GM06990 (cell line): Measurements from ENCODE around the gene NUP50.

Source experiments
- DNase-seq: peaks from one replicate; pipeline ENCODE4 v3.0.0-alpha.2; 2011; ENCODE audit not compliant: insufficient read length; ENCODE audit errors: extremely low read depth
- H3K27me3 ChIP-seq: replicated peaks from 2 replicates; pipeline ENCODE4 v1.6.0; 2011; ENCODE audit warnings: low read length; ENCODE audit not compliant: control insufficient read depth, insufficient read depth
- H3K36me3 ChIP-seq: 2 replicates; pipeline ENCODE4 v1.5.1; 2011; ENCODE audit warnings: low read length; ENCODE audit not compliant: control insufficient read depth, insufficient read depth
- H3K4me3 ChIP-seq: replicated peaks from 2 replicates; pipeline ENCODE4 v1.5.1; 2011; ENCODE audit warnings: low read depth, mild to moderate bottlenecking, control low read depth, low read length
- CTCF ChIP-seq: IDR thresholded peaks from 2 replicates; pipeline ENCODE4 v1.5.1; 2011; ENCODE audit warnings: low read length, control low read depth, mild to moderate bottlenecking, inconsistent platforms; ENCODE audit not compliant: insufficient read depth, poor library complexity, severe bottlenecking

The NUP50 gene

GRCh38 chr22:45211848-45212247, 48.1 kb downstream of the NUP50 start:
- no peak for DNase-seq
- Histone ChIP-seq H3K4me3 (no peak overlapping the region), H3K27me3 (no peaks in the 10 kb centered on the region), H3K36me3 (peaks cover 15% of the 10 kb centered on the region)
- no peak for TF ChIP-seq CTCF

- H3K27me3 ChIP-seq, result no peaks in the 10 kb centered on the region
- DNase-seq, result no peak
- H3K36me3 ChIP-seq, result peaks cover 15% of the 10 kb centered on the region
- no peak overlapping the region for H3K4me3 ChIP-seq
- TF ChIP-seq CTCF, result no peak
Measured at GRCh38 chr22:45212306-45212709, 48.6 kb downstream of the NUP50 start.

GRCh38 chr22:45212992-45213751, 49.4 kb downstream of the NUP50 start:
- no peak overlapping the region for H3K4me3 ChIP-seq

GRCh38 chr22:45216133-45217003, 52.6 kb downstream of the NUP50 start:
- no peak overlapping the region for H3K4me3 ChIP-seq
- no peaks in the 10 kb centered on the region for H3K27me3 ChIP-seq
- peaks cover 5% of the 10 kb centered on the region for H3K36me3 ChIP-seq
- DNase-seq, result no peak
- TF ChIP-seq CTCF, result no peak

More at GRCh38 chr22:45212992-45213751, 49.4 kb downstream of the NUP50 start:
- Histone ChIP-seq H3K36me3 (peaks cover 14% of the 10 kb centered on the region), H3K27me3 (no peaks in the 10 kb centered on the region)
- DNase-seq, result no peak
- TF ChIP-seq CTCF, result no peak

- DNase-seq, result no peak
- no peaks in the 10 kb centered on the region for H3K27me3 ChIP-seq
- H3K36me3 ChIP-seq, result no peaks in the 10 kb centered on the region
- H3K4me3 ChIP-seq, result no peak overlapping the region
- TF ChIP-seq CTCF, result no peak
Measured at GRCh38 chr22:45217345-45217744, 53.6 kb downstream of the NUP50 start.
